Duodenal mucosa (tissue), 2 donors: ENCODE measurements around the gene C22orf31.

Source experiments
- H3K27ac ChIP-seq: one replicate; pipeline ENCODE4 v1.7.0; 2013; ENCODE audit warnings: low read depth, low read length
- H3K27me3 ChIP-seq, 2 donors: one replicate each; pipeline ENCODE4 v1.7.0; 2013; ENCODE audit warnings: low read length in 2 of 2, control low read depth in 1 of 2; ENCODE audit not compliant: insufficient read depth in 2 of 2, control insufficient read depth in 1 of 2
- H3K36me3 ChIP-seq, 2 donors: one replicate each; pipeline ENCODE4 v1.7.0; 2013; ENCODE audit warnings: low read length in 2 of 2, control low read depth in 1 of 2; ENCODE audit not compliant: insufficient read depth in 2 of 2, control insufficient read depth in 1 of 2
- H3K4me1 ChIP-seq, 2 donors: one replicate each; pipeline ENCODE4 v1.7.0; 2013; ENCODE audit warnings: low read length in 2 of 2, control low read depth in 1 of 2; ENCODE audit not compliant: insufficient read depth in 2 of 2, control insufficient read depth in 1 of 2
- H3K4me3 ChIP-seq, 2 donors: one replicate each; pipeline ENCODE4 v1.7.0; 2013; ENCODE audit warnings: low read length in 2 of 2, low read depth in 1 of 2
- H3K9ac ChIP-seq, 2 donors: one replicate each; pipeline ENCODE4 v1.7.0; 2013; ENCODE audit warnings: low read length in 2 of 2, low read depth in 1 of 2
- H3K9me3 ChIP-seq, 2 donors: one replicate each; pipeline ENCODE4 v1.7.0; 2013; ENCODE audit warnings: low read length in 2 of 2, control low read depth in 1 of 2; ENCODE audit not compliant: control insufficient read depth in 1 of 2

The C22orf31 gene

DNA sequence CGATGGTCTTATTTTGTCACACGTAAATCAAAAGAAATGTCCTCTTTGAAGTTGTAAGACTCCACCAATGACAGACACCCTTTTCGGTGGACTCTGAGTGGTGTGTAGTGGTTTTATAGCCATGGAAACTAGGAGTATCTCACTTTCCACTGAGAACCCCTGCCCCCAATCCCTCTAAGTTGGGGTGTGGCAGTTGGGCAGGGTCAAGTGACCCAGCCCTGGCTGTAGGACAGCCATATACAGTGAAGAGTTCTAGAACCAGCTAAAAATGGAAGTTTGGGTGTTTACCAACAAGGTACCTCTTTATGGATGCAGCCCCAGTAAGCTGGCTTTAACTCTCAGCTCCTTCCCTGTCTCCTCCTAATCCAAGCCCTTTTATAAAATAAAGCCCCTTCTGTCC lies 5.2 kb downstream of the C22orf31 start:
- Histone ChIP-seq H3K4me3 (no peak overlapping the region), H3K4me1 (no peaks in the 10 kb centered on the region), H3K27ac (no peak overlapping the region), H3K9ac (no peak overlapping the region), H3K9me3 (no peaks in the 10 kb centered on the region), H3K36me3 (no peaks in the 10 kb centered on the region), H3K27me3 (no peaks in the 10 kb centered on the region)

DNA sequence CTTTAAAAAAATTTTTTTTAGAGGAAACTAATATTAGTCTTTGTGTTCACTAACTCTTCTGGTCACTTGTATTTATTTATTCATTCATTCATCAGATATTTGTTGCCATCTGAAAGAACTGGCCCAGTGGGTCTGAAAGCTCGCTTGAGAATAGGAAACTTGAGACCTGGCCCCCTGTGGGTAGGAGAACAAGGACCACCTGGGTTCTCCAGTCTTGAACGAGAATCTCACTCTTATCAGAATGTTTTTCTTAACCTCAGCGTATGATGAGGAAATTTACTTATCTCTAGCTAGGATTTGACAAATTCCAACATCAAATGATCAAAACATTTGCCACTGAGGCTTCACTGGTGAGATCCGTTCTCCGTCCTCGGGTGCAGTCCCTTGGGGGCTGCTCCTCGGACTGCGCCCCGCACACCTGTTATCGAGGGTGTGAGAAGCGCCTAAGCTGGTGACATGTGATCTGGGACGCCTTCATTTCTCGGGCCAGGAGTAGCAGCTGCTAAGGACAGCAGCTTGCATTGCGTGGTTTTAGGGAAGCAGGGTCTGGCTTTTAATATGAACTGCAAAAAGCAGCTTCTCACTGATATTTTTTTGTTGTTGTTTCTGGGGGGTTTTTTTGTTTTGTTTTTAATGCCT lies 6.3 kb downstream of the C22orf31 start:
- no peak overlapping the region for H3K27ac ChIP-seq
- H3K4me3 ChIP-seq, result no peak overlapping the region
- no peaks in the 10 kb centered on the region for H3K9me3 ChIP-seq
- no peaks in the 10 kb centered on the region for H3K4me1 ChIP-seq
- peaks cover 5 to 7% of the 10 kb centered on the region in 2 donors for H3K36me3 ChIP-seq
- H3K9ac ChIP-seq, result no peak overlapping the region
- H3K27me3 ChIP-seq, result no peaks in the 10 kb centered on the region

DNA sequence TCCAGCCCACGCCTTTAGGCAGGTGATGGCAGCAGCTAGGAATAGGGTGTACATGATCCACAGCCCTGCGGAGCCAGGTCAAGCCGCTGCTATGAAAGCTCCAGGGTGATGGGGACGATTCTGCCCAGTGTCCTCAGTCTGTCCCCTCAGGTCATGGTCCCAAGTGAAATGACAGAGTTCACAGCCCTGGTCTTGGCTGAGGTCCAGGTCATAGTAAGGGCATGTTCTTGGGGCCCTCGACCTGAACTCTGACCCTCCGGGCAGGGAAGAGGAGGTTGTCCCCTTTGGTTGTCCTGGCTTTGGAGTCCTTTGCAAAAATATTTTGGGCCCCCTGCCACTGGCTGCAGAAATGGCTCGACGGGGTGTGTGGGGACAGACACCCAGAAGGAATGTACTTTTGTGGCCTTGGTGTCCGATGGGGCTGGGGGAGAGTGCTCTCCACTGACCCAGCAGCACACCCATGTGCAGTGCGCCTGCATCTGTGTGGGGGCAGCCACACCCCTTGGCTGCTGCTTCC lies 7.3 kb downstream of the C22orf31 start:
- H3K36me3 ChIP-seq, result peaks cover 5 to 11% of the 10 kb centered on the region in 2 donors
- H3K27ac ChIP-seq, result no peak overlapping the region
- H3K9me3 ChIP-seq, result no peaks in the 10 kb centered on the region
- H3K4me1 ChIP-seq, result no peaks in the 10 kb centered on the region
- no peak overlapping the region for H3K9ac ChIP-seq
- no peaks in the 10 kb centered on the region for H3K27me3 ChIP-seq
- no peak overlapping the region for H3K4me3 ChIP-seq

DNA sequence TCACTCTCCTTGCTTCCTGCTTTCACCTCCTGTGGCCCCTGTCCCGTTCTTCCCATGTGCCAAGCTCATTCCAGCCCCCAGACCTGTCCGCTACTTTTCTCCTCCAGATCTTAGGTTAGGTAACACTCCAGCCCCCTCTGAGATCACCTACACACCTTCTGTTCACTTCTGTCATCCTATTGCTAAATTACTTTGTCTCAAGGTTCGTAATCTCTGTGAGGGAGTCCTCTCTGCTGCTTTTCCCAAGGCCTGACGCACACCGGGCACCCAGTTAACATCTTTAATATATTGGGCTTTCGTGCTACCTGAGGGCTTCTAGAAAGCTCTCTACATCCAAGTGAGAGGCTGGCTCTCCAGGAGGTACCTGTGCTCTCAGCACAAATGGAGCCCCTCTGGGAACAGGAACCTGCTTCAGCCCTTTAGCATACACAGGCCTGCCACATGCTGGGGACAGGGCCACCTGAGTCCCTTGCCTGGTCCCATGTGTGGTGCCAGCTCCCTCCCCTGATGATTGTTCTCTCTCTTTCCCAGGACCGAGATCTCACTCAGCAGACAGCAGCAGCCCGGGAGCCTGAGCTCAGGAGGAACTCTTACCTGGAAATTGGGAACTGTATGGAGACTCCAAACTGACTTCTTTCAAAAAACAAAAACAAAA lies 8.5 kb downstream of the C22orf31 start:
- H3K4me3 ChIP-seq, result no peak overlapping the region
- H3K4me1 ChIP-seq, result no peaks in the 10 kb centered on the region
- H3K9ac ChIP-seq, result no peak overlapping the region
- H3K9me3 ChIP-seq, result no peaks in the 10 kb centered on the region
- H3K36me3 ChIP-seq, result peaks cover 6 to 22% of the 10 kb centered on the region in 2 donors
- no peaks in the 10 kb centered on the region for H3K27me3 ChIP-seq
- H3K27ac ChIP-seq, result no peak overlapping the region

DNA sequence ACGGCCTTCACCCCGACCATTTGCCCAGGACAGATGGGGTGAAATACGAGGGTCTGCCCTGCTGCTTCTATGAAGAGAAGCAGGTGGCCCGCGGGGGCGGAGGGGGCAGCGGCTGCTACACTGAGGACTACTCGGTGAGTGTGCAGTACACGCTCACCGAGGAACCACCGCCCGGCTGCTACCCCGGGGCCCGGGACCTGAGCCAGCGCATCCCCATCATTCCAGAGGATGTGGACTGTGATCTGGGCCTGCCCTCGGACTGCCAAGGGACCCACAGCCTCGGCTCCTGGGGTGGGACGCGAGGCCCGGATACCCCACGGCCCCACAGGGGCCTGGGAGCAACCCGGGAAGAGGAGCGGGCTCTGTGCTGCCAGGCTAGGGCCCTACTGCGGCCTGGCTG lies 11.2 kb downstream of the C22orf31 start:
- Histone ChIP-seq H3K27ac (no peak overlapping the region), H3K4me3 (no peak overlapping the region), H3K9me3 (no peaks in the 10 kb centered on the region), H3K36me3 (peaks cover 13 to 47% of the 10 kb centered on the region in 2 donors), H3K4me1 (no peaks in the 10 kb centered on the region), H3K9ac (no peak overlapping the region), H3K27me3 (no peaks in the 10 kb centered on the region)

DNA sequence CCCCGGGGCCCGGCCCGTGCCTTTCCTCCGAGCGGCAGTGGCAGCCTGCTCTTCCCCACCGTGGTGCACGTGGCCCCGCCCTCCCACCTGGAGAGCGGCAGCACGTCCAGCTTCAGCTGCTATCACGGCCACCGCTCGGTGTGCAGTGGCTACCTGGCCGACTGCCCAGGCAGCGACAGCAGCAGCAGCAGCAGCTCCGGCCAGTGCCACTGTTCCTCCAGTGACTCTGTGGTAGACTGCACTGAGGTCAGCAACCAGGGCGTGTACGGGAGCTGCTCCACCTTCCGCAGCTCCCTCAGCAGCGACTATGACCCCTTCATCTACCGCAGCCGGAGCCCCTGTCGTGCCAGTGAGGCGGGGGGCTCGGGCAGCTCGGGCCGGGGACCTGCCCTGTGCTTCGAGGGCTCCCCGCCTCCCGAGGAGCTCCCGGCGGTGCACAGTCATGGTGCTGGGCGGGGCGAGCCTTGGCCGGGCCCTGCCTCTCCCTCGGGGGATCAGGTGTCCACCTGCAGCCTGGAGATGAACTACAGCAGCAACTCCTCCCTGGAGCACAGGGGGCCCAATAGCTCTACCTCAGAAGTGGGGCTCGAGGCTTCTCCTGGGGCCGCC lies 11.9 kb downstream of the C22orf31 start:
- no peak overlapping the region for H3K4me3 ChIP-seq
- no peaks in the 10 kb centered on the region for H3K9me3 ChIP-seq
- no peak overlapping the region for H3K27ac ChIP-seq
- peaks cover 13 to 50% of the 10 kb centered on the region in 2 donors for H3K36me3 ChIP-seq
- H3K9ac ChIP-seq, result no peak overlapping the region
- no peaks in the 10 kb centered on the region for H3K27me3 ChIP-seq
- no peaks in the 10 kb centered on the region for H3K4me1 ChIP-seq

DNA sequence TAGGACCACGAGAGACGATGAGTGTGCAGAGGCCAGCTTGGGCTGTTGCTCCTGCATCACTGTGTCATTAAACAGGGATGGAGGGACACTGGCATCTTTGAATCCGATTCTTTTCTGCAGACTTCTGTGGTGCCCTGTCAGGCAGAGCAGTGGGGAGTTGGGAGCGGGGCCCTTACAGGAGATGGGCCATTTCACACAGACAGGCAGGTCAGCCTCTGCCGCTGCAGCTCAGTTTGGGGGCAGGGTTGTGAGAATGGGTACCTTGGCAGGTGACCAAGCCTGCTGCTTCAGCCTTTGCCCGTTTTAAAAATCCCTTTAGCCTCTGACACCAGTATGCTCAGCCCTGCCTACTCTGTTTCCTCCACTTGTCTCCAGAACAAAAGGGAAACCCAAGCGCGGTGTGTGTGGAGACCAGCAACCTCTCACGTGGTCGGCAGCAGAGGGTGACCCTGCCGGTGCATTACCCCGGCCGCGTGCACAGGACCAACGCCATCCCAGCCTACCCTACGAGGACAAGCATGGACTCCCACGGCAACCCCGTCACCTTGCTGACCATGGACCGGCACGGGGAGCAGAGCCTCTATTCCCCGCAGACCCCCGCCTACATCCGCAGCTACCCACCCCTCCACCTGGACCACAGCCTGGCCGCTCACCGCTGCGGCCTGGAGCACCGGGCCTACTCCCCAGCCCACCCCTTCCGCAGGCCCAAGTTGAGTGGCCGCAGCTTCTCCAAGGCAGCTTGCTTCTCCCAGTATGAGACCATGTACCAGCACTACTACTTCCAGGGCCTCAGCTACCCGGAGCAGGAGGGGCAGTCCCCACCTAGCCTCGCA lies 12.6 kb downstream of the C22orf31 start:
- H3K36me3 ChIP-seq, result peaks cover 13 to 54% of the 10 kb centered on the region in 2 donors
- H3K27me3 ChIP-seq, result no peaks in the 10 kb centered on the region
- no peak overlapping the region for H3K4me3 ChIP-seq
- H3K4me1 ChIP-seq, result peaks cover 0 to 3% of the 10 kb centered on the region in 2 donors
- no peak overlapping the region for H3K27ac ChIP-seq
- H3K9me3 ChIP-seq, result no peaks in the 10 kb centered on the region
- H3K9ac ChIP-seq, result no peak overlapping the region

DNA sequence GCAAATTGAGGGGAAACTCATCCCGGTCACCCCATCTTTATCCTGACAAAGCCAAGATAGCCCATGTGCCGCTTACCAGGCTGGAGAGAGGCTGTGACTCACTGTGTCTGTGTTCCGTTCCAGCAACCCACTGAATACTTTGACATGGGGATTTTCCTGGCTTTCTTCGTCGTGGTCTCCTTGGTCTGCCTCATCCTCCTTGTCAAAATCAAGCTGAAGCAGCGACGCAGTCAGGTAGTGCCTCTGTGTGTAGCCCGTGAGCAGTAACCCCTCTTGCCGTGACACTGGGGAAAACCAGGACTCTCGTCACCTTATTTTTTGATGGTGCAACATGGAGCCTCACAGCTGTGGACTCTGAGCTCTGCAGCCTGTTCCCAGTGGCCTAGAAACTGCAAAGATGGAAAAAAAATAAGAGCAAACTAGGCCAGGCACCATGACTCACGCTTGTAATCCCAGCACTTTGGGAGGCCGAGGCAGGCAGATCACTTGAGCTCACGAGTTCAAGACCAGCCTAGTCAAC lies 16.9 kb downstream of the C22orf31 start:
- Histone ChIP-seq H3K4me1 (peaks cover 5 to 8% of the 10 kb centered on the region in 2 donors), H3K4me3 (no peak overlapping the region), H3K36me3 (peaks cover 8 to 47% of the 10 kb centered on the region in 2 donors), H3K9me3 (no peaks in the 10 kb centered on the region), H3K9ac (no peak overlapping the region), H3K27me3 (no peaks in the 10 kb centered on the region), H3K27ac (peak overlapping the region; percentile 62)

DNA sequence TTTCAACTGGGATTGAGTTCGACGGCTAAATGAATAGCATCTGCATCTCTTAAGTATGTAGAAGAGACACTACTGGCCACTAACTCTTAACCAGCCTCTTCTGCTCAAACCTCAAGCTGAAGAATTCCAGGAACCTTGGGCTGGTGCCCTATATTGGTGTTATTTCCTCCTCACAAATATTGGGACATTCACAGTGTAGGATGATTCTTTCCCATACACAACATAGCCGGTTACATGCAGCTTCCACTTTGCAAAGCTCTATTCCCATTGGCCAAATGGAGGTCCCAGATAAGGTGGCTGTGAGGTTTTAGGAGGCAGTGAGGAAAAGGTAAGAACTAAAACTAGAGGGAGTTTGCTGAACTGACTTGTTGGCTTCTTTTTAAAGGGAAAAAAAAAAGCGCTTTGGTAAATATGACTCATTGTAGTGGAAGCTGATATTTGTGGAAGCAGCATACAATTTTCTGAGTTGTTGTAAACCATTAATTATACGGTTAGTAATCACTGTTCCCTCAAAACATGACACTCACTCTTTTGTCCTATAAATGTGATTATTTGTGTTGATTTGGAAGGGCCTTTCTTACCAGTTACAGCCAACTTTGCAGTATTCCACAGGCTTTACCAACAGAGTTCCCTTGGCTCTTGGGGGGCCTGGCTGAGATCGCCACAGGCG lies 17.6 kb downstream of the C22orf31 start:
- peaks cover 8 to 40% of the 10 kb centered on the region in 2 donors for H3K36me3 ChIP-seq
- H3K27ac ChIP-seq, result peak overlapping the region; percentile 62
- H3K4me3 ChIP-seq, result no peak overlapping the region
- no peaks in the 10 kb centered on the region for H3K27me3 ChIP-seq
- H3K4me1 ChIP-seq, result peaks cover 7 to 8% of the 10 kb centered on the region in 2 donors
- no peak overlapping the region for H3K9ac ChIP-seq
- H3K9me3 ChIP-seq, result no peaks in the 10 kb centered on the region
